ENCODE data around the gene TSC22D4. TPM values are rescaled to one million over a fixed set of nuclear protein-coding genes. Genes with fewer than 3 reads are reported as not detected.

Gene TSC22D4
- total and polyA plus RNA-seq, 4 donors = 5.5 to 21.2 (median 11.4) TPM

DNA sequence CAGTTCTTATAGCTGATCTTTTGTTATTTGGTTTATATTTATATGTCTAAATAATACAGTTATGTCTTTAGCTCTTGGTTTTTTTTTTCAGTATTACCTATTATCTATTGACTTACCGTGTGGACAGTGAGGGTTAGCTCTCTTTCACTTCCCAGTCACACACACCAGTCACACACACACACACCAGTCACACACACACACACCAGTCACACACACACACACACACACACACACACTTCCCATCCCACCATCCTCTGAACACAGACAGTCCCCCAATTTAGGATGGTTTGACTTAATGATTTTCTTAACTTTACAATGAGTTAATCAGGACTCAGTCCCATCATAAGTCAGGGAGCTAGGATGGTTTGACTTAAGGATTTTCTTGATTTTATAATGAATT, 41.1 kb upstream of the TSC22D4 start (continued):
- TF ChIP-seq, protein P1, sequence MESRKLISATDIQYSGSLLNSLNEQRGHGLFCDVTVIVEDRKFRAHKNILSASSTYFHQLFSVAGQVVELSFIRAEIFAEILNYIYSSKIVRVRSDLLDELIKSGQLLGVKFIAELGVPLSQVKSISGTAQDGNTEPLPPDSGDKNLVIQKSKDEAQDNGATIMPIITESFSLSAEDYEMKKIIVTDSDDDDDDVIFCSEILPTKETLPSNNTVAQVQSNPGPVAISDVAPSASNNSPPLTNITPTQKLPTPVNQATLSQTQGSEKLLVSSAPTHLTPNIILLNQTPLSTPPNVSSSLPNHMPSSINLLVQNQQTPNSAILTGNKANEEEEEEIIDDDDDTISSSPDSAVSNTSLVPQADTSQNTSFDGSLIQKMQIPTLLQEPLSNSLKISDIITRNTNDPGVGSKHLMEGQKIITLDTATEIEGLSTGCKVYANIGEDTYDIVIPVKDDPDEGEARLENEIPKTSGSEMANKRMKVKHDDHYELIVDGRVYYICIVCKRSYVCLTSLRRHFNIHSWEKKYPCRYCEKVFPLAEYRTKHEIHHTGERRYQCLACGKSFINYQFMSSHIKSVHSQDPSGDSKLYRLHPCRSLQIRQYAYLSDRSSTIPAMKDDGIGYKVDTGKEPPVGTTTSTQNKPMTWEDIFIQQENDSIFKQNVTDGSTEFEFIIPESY (IDR thresholded peaks at IDR 0.05) = no peak
- TF ChIP-seq NR2F2 (IDR thresholded peaks at IDR 0.05) (no peak), FOXA1 (IDR thresholded peaks at IDR 0.05) (no peak), YY1 (IDR thresholded peaks at IDR 0.05) (no peak), ATF3 (IDR thresholded peaks at IDR 0.05) (no peak), SP1 (IDR thresholded peaks at IDR 0.05) (no peak)

DNA sequence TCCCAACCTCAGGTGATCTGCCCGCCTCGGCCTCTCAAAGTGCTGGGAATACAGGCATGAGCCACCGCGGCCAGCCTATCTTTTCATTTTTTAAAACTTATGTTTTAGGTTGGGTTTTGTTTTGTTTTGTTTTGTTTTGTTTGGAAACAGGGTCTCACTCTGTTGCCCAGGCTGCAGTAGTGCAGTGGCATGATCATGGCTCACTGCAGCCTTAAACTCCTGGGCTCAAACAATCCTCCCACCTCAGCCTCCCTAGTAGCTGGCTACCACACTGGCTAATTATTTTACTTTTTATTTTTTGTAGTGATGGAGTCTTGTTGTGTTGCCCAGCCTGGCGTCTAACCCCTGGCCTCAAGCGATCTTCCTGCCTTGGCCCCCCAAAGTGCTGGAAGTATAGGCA, 40.6 kb upstream of the TSC22D4 start:
- H3K4me1 ChIP-seq (ENCODE audit: control insufficient read depth in 4 of 4, insufficient read depth in 4 of 4, low read length in 3 of 4) = no peaks in the 10 kb centered on the region
- no peak overlapping the region for H3K27ac ChIP-seq (ENCODE audit: low read depth in 1 of 2, low read length in 2 of 2)
- no peaks in the 10 kb centered on the region for H3K9me3 ChIP-seq (ENCODE audit: control insufficient read depth in 4 of 4, low read length in 3 of 4)
- no peak overlapping the region for H3K9ac ChIP-seq (ENCODE audit: low read depth in 1 of 2, low read length in 2 of 2)
- no peak overlapping the region for H3K4me3 ChIP-seq (ENCODE audit: low read depth in 1 of 3, low read length in 3 of 3)
- H3K36me3 ChIP-seq (ENCODE audit: control insufficient read depth in 4 of 4, insufficient read depth in 3 of 4, low read depth in 1 of 4, low read length in 3 of 4) = no peaks in the 10 kb centered on the region
- WGBS = 92% methylated on average over 6 of the region's 6 CpGs
- no peak for TF ChIP-seq YY1 (IDR thresholded peaks at IDR 0.05)
- no peak for TF ChIP-seq CTCF (IDR thresholded peaks at IDR 0.05; ENCODE audit: low read depth, low read length, missing input control)
- no peak for TF ChIP-seq TAF1 (conservative IDR thresholded peaks at IDR 0.05)
- TF ChIP-seq NR2F2 (IDR thresholded peaks at IDR 0.05) = no peak
- no peak for TF ChIP-seq SP1 (IDR thresholded peaks at IDR 0.05)
- no peak for TF ChIP-seq ATF3 (IDR thresholded peaks at IDR 0.05)
- no peak for TF ChIP-seq FOXA1 (IDR thresholded peaks at IDR 0.05)
- no peak for TF ChIP-seq RXRA (IDR thresholded peaks at IDR 0.05)
- TF ChIP-seq, protein P1 (IDR thresholded peaks at IDR 0.05) = no peak
- no peak for TF ChIP-seq RAD21 (IDR thresholded peaks at IDR 0.05)
- TF ChIP-seq HNF4G (IDR thresholded peaks at IDR 0.05) = no peak
- no peak for DNase-seq (ENCODE audit: low spot score)
- no peaks in the 10 kb centered on the region for H3K27me3 ChIP-seq (ENCODE audit: control insufficient read depth in 4 of 4, insufficient read depth in 4 of 4, low read length in 3 of 4)

DNA sequence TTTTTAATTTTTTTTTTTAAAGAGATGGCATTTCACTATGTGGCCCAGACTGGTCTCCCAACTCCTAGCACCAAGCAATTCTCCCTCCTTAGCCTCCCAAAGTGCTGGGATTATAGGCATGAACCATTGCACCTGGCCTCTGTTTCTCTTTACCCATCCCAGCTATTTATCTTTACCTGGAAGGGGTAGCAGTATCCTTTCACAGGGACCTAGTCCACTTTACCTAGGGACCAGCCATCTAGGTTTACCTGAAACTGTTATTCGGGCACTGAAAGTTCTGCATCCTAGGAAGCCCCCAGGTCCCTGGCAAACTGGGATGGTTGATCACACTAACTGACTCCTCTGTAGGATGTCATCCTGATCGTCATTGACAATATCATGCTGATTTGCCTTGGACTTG, 38.3 kb upstream of the TSC22D4 start:
- no peak for DNase-seq (ENCODE audit: low spot score)
- Histone ChIP-seq H3K9me3 (ENCODE audit: control insufficient read depth in 4 of 4, low read length in 3 of 4) (no peaks in the 10 kb centered on the region), H3K36me3 (ENCODE audit: control insufficient read depth in 4 of 4, insufficient read depth in 3 of 4, low read depth in 1 of 4, low read length in 3 of 4) (no peaks in the 10 kb centered on the region), H3K4me1 (ENCODE audit: control insufficient read depth in 4 of 4, insufficient read depth in 4 of 4, low read length in 3 of 4) (no peaks in the 10 kb centered on the region), H3K27ac (ENCODE audit: low read depth in 1 of 2, low read length in 2 of 2) (no peak overlapping the region), H3K4me3 (ENCODE audit: low read depth in 1 of 3, low read length in 3 of 3) (no peak overlapping the region), H3K27me3 (ENCODE audit: control insufficient read depth in 4 of 4, insufficient read depth in 4 of 4, low read length in 3 of 4) (no peaks in the 10 kb centered on the region), H3K9ac (ENCODE audit: low read depth in 1 of 2, low read length in 2 of 2) (no peak overlapping the region)
- 84% methylated on average over 2 of the region's 2 CpGs for WGBS
- TF ChIP-seq ATF3 (IDR thresholded peaks at IDR 0.05) = no peak

Data from liver (tissue), 9 donors.